Liver (tissue), 3 donors: ENCODE data around the gene ZNF723.
"Not testable (repeated sequence)": the region's sequence is repeated elsewhere in the genome, so short reads cannot be mapped to it uniquely, and the experiment has no call there.

ENCODE experiments used
- ATF3 ChIP-seq: IDR thresholded peaks from 2 replicates; pipeline ENCODE4 v1.6.1; 2016; ENCODE audit warnings: antibody characterized with exemption
- CTCF ChIP-seq: fragments of 150-350 bp; IDR thresholded peaks from 2 replicates; pipeline ENCODE4 v1.5.1; 2017; ENCODE audit warnings: improper control_type of control experiment, low read depth, low read length; ENCODE audit not compliant: missing input control
- EGR1 ChIP-seq, 2 donors: IDR thresholded peaks; 2 replicates each; pipeline ENCODE4 v1.6.1; 2016 to 2018; ENCODE audit warnings: antibody characterized with exemption in 2 of 2, low read depth in 2 of 2
- FOXA1 ChIP-seq: IDR thresholded peaks from 2 replicates; pipeline ENCODE4 v1.6.1; 2016; ENCODE audit warnings: antibody characterized with exemption
- GABPA ChIP-seq, 2 donors: IDR thresholded peaks in 1 of 2; conservative IDR thresholded peaks in 1 of 2; 2 replicates each; pipeline ENCODE4 v1.6.1; 2016; ENCODE audit warnings: antibody characterized with exemption in 2 of 2, mild to moderate bottlenecking in 1 of 2, moderate library complexity in 1 of 2
- HNF4A ChIP-seq, 2 donors: conservative IDR thresholded peaks; 2 replicates each; pipeline ENCODE4 v1.6.1; 2016; ENCODE audit warnings: antibody characterized with exemption in 2 of 2, mild to moderate bottlenecking in 2 of 2
- JUND ChIP-seq, 2 donors: IDR thresholded peaks; 2 replicates each; pipeline ENCODE4 v1.6.1; 2016; ENCODE audit warnings: antibody characterized with exemption in 2 of 2
- MAX ChIP-seq: IDR thresholded peaks from 2 replicates; pipeline ENCODE4 v1.6.1; 2016; ENCODE audit warnings: antibody characterized with exemption
- RAD21 ChIP-seq, 2 donors: IDR thresholded peaks; 2 replicates each; pipeline ENCODE4 v1.6.1; 2016; ENCODE audit warnings: antibody characterized with exemption in 2 of 2, mild to moderate bottlenecking in 2 of 2
- REST ChIP-seq: IDR thresholded peaks from 2 replicates; pipeline ENCODE4 v1.6.1; 2016; ENCODE audit warnings: antibody characterized with exemption, mild to moderate bottlenecking
- SP1 ChIP-seq: IDR thresholded peaks from 2 replicates; pipeline ENCODE4 v1.6.1; 2018; ENCODE audit warnings: antibody characterized with exemption, mild to moderate bottlenecking
- TAF1 ChIP-seq: conservative IDR thresholded peaks from 2 replicates; pipeline ENCODE4 v1.6.1; 2016; ENCODE audit warnings: antibody characterized with exemption, mild to moderate bottlenecking
- YY1 ChIP-seq: IDR thresholded peaks from 2 replicates; pipeline ENCODE4 v1.6.1; 2016; ENCODE audit warnings: antibody characterized with exemption, mild to moderate bottlenecking
- ZBTB33 ChIP-seq: IDR thresholded peaks from 2 replicates; pipeline ENCODE4 v1.6.1; 2016; ENCODE audit warnings: antibody characterized with exemption
- donor health status: healthy.
- donor health status: healthy.

- not testable (repeated sequence) for TF ChIP-seq GABPA (IDR thresholded peaks at IDR 0.05 in 1 of 2, conservative IDR thresholded peaks at IDR 0.05 in 1 of 2); CTCF; REST; TAF1; YY1; ZBTB33; SP1; FOXA1; ATF3; MAX; HNF4A (conservative IDR thresholded peaks at IDR 0.05); RAD21 (IDR thresholded peaks at IDR 0.05); EGR1 (IDR thresholded peaks at IDR 0.05; ENCODE audit: low read depth in 2 of 2); JUND (IDR thresholded peaks at IDR 0.05)
Observed at GRCh38 chr19:22857713-22858320, 25.7 kb downstream of the ZNF723 start.
